SKM-1 (cell line): ENCODE data around the gene PAX3.

Experiments
- DNase-seq: peaks from one replicate; lab custom pipeline; 2025; ENCODE audit not compliant: unreplicated experiment; lab: John Stamatoyannopoulos, UW

The PAX3 gene

GRCh38 chr2:222310747-222311318, 12.0 kb upstream of the PAX3 start:
- DNase-seq, result no peak

- DNase-seq, result no peak
These were observed 11.0 kb upstream of the PAX3 start for GRCh38 chr2:222309766-222310165.

GRCh38 chr2:222309361-222309760, 10.6 kb upstream of the PAX3 start:
- DNase-seq, result no peak

GRCh38 chr2:222307978-222308730, 9.4 kb upstream of the PAX3 start:
- no peak for DNase-seq

- DNase-seq, result no peak
These were observed 8.5 kb upstream of the PAX3 start for GRCh38 chr2:222307143-222307756.

GRCh38 chr2:222306393-222307142, 7.8 kb upstream of the PAX3 start:
- no peak for DNase-seq

GRCh38 chr2:222305516-222306392, 7.0 kb upstream of the PAX3 start:
- no peak for DNase-seq

- DNase-seq, result no peak
These were observed 6.1 kb upstream of the PAX3 start for GRCh38 chr2:222304737-222305515.

GRCh38 chr2:222303828-222304736, 5.3 kb upstream of the PAX3 start:
- DNase-seq, result no peak

GRCh38 chr2:222303045-222303827, 4.4 kb upstream of the PAX3 start:
- no peak for DNase-seq

GRCh38 chr2:222302178-222303018, 3.6 kb upstream of the PAX3 start:
- DNase-seq, result no peak

GRCh38 chr2:222301796-222302118, 3.0 kb upstream of the PAX3 start:
- no peak for DNase-seq

GRCh38 chr2:222301053-222301795, 2.4 kb upstream of the PAX3 start:
- DNase-seq, result no peak

GRCh38 chr2:222300726-222301052, 1.9 kb upstream of the PAX3 start:
- DNase-seq, result no peak

GRCh38 chr2:222299906-222300725, 1.3 kb upstream of the PAX3 start:
- DNase-seq, result no peak

GRCh38 chr2:222298001-222298310, 842 bp downstream of the PAX3 start:
- DNase-seq, result no peak
